IMR-90 (cell line): ENCODE data around the gene CEP170B. TPM values are rescaled to one million over a fixed set of nuclear protein-coding genes. Genes with fewer than 3 reads are reported as not detected.
"Not testable (repeated sequence)": the region's sequence is repeated elsewhere in the genome, so short reads cannot be mapped to it uniquely, and the experiment has no call there.

Experiments used
- ATAC-seq: fragments of 200-7000 bp; cut with Tn5 transposase; 2 replicates; pipeline ENCODE4 v1.9.1; 2020; ENCODE audit warnings: low read depth, mild to moderate bottlenecking, moderate library complexity
- BruUV-seq: library from RNA; stranded (reverse); fragments of 400-500 nt; replicated peaks from 2 replicates; lab custom pipeline; 2021; lab: Mats Ljungman, UMichigan
- CTCF ChIA-PET: fragments of 300-600 bp; formaldehyde crosslinking; extraction: SDS; loops from one replicate; lab custom pipeline; 2021; ENCODE audit warnings: antibody characterized with exemption; lab: Yijun Ruan, JAX
- POLR2A ChIA-PET: fragments of 300-600 bp; sonication (Branson Sonifier 250); formaldehyde crosslinking; loops from one replicate; lab custom pipeline; 2022; ENCODE audit warnings: antibody characterized with exemption; ENCODE audit not compliant: unreplicated experiment; lab: Charles Lee
- DNase-seq: peaks from one replicate; pipeline ENCODE4 v3.0.0; 2013
- H2AFZ ChIP-seq: replicated peaks from 2 replicates; pipeline ENCODE3; 2013; ENCODE audit warnings: low read length, mild to moderate bottlenecking; ENCODE audit not compliant: poor library complexity
- H2AK5ac ChIP-seq: 2 replicates; pipeline ENCODE4 v1.6.1; 2013; ENCODE audit warnings: low read depth, low read length, inconsistent platforms
- H2AK9ac ChIP-seq: replicated peaks from 2 replicates; pipeline ENCODE3; 2013; ENCODE audit warnings: mild to moderate bottlenecking, low read depth, low read length, moderate library complexity; ENCODE audit not compliant: poor library complexity
- H2BK120ac ChIP-seq: 2 replicates; pipeline ENCODE4 v1.6.1; 2013; ENCODE audit warnings: low read depth, low read length, inconsistent platforms
- H2BK15ac ChIP-seq: 3 replicates; pipeline ENCODE4 v1.6.1; 2013; ENCODE audit warnings: low read depth, low read length, inconsistent platforms
- H2BK20ac ChIP-seq: 2 replicates; pipeline ENCODE4 v1.6.1; 2013; ENCODE audit warnings: low read depth, mild to moderate bottlenecking, inconsistent platforms, low read length, moderate library complexity
- H2BK5ac ChIP-seq: 2 replicates; pipeline ENCODE4 v1.6.1; 2013; ENCODE audit warnings: mild to moderate bottlenecking, low read depth, low read length, inconsistent platforms; ENCODE audit not compliant: poor library complexity, severe bottlenecking
- H3K14ac ChIP-seq: replicated peaks from 2 replicates; pipeline ENCODE4 v1.6.1; 2013; ENCODE audit warnings: low read depth, low read length, inconsistent platforms
- H3K18ac ChIP-seq: 2 replicates; pipeline ENCODE4 v1.6.1; 2013; ENCODE audit warnings: low read depth, low read length, control low read depth
- H3K23ac ChIP-seq: 2 replicates; pipeline ENCODE4 v1.6.1; 2013; ENCODE audit warnings: low read depth, low read length, inconsistent platforms
- H3K27ac ChIP-seq: 2 replicates; pipeline ENCODE4 v1.5.1; 2013; ENCODE audit warnings: mild to moderate bottlenecking, control low read depth, low read length; ENCODE audit not compliant: insufficient read depth
- H3K27me3 ChIP-seq: 2 replicates; pipeline ENCODE4 v1.6.1; 2013; ENCODE audit warnings: low read length; ENCODE audit not compliant: control insufficient read depth, insufficient read depth
- H3K36me3 ChIP-seq: 2 replicates; pipeline ENCODE4 v1.6.1; 2013; ENCODE audit warnings: low read length, mixed read lengths; ENCODE audit not compliant: control insufficient read depth, insufficient read depth
- H3K4ac ChIP-seq: 2 replicates; pipeline ENCODE4 v1.6.1; 2013; ENCODE audit warnings: low read depth, low read length, inconsistent platforms
- H3K4me1 ChIP-seq: 2 replicates; pipeline ENCODE4 v1.6.1; 2013; ENCODE audit warnings: low read length, mixed read lengths; ENCODE audit not compliant: control insufficient read depth, insufficient read depth
- H3K4me2 ChIP-seq: 2 replicates; pipeline ENCODE4 v1.6.1; 2013; ENCODE audit warnings: low read depth, mild to moderate bottlenecking, control low read depth, low read length, moderate library complexity
- H3K4me3 ChIP-seq: 2 replicates; pipeline ENCODE4 v1.5.1; 2013; ENCODE audit warnings: low read depth, mild to moderate bottlenecking, control low read depth, low read length, moderate library complexity; ENCODE audit not compliant: insufficient read depth
- H3K56ac ChIP-seq: 2 replicates; pipeline ENCODE4 v1.6.1; 2013; ENCODE audit warnings: low read length, inconsistent platforms; ENCODE audit not compliant: insufficient read depth; ENCODE audit errors: extremely low read depth
- H3K79me1 ChIP-seq, 2 experiments: 2 replicates each; pipeline ENCODE4 v1.6.1; 2013; ENCODE audit warnings: low read length in 2 of 2, inconsistent platforms in 1 of 2, low read depth in 1 of 2
- H3K9ac ChIP-seq: 2 replicates; pipeline ENCODE4 v1.6.1; 2013; ENCODE audit warnings: low read depth, low read length, control low read depth
- H3K9me1 ChIP-seq: 2 replicates; pipeline ENCODE4 v1.6.1; 2013; ENCODE audit warnings: low read length, inconsistent platforms; ENCODE audit not compliant: insufficient read depth
- H3K9me3 ChIP-seq: 2 replicates; pipeline ENCODE4 v1.6.1; 2013; ENCODE audit warnings: low read length; ENCODE audit not compliant: control insufficient read depth, insufficient read depth
- H4K20me1 ChIP-seq: 2 replicates; pipeline ENCODE4 v1.6.1; 2013; ENCODE audit warnings: low read length, inconsistent platforms; ENCODE audit not compliant: insufficient read depth
- H4K5ac ChIP-seq: 2 replicates; pipeline ENCODE4 v1.6.1; 2013; ENCODE audit warnings: mild to moderate bottlenecking, low read depth, low read length, control low read depth
- H4K8ac ChIP-seq, 2 experiments: 2 replicates each; pipeline ENCODE4 v1.6.1; 2013; ENCODE audit warnings: low read depth in 2 of 2, low read length in 2 of 2, control low read depth in 1 of 2, inconsistent platforms in 1 of 2
- H4K91ac ChIP-seq: 2 replicates; pipeline ENCODE4 v1.6.1; 2013; ENCODE audit warnings: low read depth, low read length, inconsistent platforms; ENCODE audit not compliant: insufficient read depth
- WGBS, 2 experiments: methylation state at CpG; one replicate each; pipeline versions ENCODE4 v1.1.5 to v1.1.7; 2013; ENCODE audit warnings: missing lambda C conversion rate in 2 of 2; ENCODE audit not compliant: insufficient read length in 1 of 2; ENCODE audit errors: extremely low coverage in 2 of 2; 5-methylcytosine and 5-hydroxymethylcytosine counted together
- dilution Hi-C: fragments of 300-500 bp; cut with HindIII; formaldehyde crosslinking; loops from one replicate; pipeline ENCODE4 v1.14.3; 2018; ENCODE audit warnings: low sequenced_read_pairs; ENCODE audit not compliant: unreplicated experiment
- in situ Hi-C: fragments of 300-500 bp; cut with MboI; formaldehyde crosslinking; loops from 3 replicates; pipeline ENCODE4 v1.14.3; 2019; ENCODE audit warnings: low sequenced_read_pairs, inconsistent platforms, mixed read lengths
- intact Hi-C: fragments of 100-400 bp; cut with micrococcal nuclease; formaldehyde crosslinking; loops from 2 replicates; pipeline ENCODE4 v1.10.0; 2022
- polyA plus RNA-seq, 3 experiments: library from polyadenylated mRNA; depleted of rRNA; stranded (reverse); fragments of >200 nt; gene quantifications; 2 replicates each; pipeline ENCODE4 v1.2.3, GENCODE V29; 2012; ENCODE audit warnings: low replicate concordance in 1 of 3
- total RNA-seq: library from RNA; depleted of rRNA; stranded (reverse); fragments of >200 nt; gene quantifications from 2 replicates; pipeline ENCODE4 v1.2.3, GENCODE V29; 2012
- TF ChIP-seq, protein P1 (sequence below): conservative IDR thresholded peaks from 2 replicates; pipeline ENCODE4 v1.5.1; 2012; ENCODE audit warnings: mild to moderate bottlenecking, low read depth, low read length, improper control_type of control experiment

The CEP170B gene
- total and polyA plus RNA-seq, 2 of the 4 experiments (the other 2 are of a cell fraction): 3.6 to 13.1 TPM

DNA sequence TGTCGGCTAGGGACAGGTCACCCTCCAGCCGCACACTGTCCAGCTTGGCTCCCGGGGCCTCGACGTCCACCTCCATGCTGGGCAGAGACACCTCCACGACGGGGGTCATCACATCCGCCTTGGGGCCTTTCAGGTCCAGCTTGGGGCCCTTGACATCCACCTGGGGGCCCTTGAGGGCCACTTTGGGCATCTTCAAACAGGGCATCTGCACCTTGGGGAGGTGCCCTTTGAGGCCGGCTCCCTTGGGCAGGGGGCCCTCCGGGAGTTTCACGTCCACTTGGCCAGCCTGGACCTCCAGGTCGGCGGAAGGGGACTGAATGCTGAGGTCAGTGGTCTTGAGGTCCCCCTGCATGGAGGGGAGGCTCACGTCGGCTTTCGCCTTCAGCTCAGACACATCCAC lies 77.5 kb downstream of the CEP170B start (continued):
- TF ChIP-seq, protein P1, sequence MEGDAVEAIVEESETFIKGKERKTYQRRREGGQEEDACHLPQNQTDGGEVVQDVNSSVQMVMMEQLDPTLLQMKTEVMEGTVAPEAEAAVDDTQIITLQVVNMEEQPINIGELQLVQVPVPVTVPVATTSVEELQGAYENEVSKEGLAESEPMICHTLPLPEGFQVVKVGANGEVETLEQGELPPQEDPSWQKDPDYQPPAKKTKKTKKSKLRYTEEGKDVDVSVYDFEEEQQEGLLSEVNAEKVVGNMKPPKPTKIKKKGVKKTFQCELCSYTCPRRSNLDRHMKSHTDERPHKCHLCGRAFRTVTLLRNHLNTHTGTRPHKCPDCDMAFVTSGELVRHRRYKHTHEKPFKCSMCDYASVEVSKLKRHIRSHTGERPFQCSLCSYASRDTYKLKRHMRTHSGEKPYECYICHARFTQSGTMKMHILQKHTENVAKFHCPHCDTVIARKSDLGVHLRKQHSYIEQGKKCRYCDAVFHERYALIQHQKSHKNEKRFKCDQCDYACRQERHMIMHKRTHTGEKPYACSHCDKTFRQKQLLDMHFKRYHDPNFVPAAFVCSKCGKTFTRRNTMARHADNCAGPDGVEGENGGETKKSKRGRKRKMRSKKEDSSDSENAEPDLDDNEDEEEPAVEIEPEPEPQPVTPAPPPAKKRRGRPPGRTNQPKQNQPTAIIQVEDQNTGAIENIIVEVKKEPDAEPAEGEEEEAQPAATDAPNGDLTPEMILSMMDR: no peak

- DNase-seq, H2AFZ ChIP-seq, H3K4me2 ChIP-seq, H3K4me3 ChIP-seq, H3K79me1 ChIP-seq, H4K20me1 ChIP-seq, H3K4me1 ChIP-seq, ATAC-seq, in situ Hi-C loops, H2BK120ac ChIP-seq, dilution Hi-C loops, POLR2A ChIA-PET, H4K8ac ChIP-seq, H3K9ac ChIP-seq, H2BK20ac ChIP-seq, H2AK9ac ChIP-seq, H2AK5ac ChIP-seq, H3K14ac ChIP-seq, H4K5ac ChIP-seq, H3K56ac ChIP-seq, H3K9me3 ChIP-seq, BruUV-seq, intact Hi-C loops, H3K27ac ChIP-seq, H2BK15ac ChIP-seq, H2BK5ac ChIP-seq, H3K18ac ChIP-seq, H4K91ac ChIP-seq, H3K23ac ChIP-seq, H3K4ac ChIP-seq, H3K36me3 ChIP-seq, H3K9me1 ChIP-seq: not testable (repeated sequence)
- 85% methylated on average over 14 of the region's 29 CpGs; no CpG with 5 or more reads in 1 of the 2 experiments for WGBS, 2 experiments
- CTCF ChIA-PET: interaction anchor here (1.0 kb wide), 1 partner anchor 26 kb away, joined by 3 read pairs; no protein-coding TSS in a partner anchor
- H3K27me3 ChIP-seq: peaks cover 12% of the 10 kb centered on the region
Observed at GRCh38 chr14:104943216-104944015, 78.3 kb downstream of the CEP170B start.

- POLR2A ChIA-PET: not testable (repeated sequence)
Observed at GRCh38 chr14:104944016-104944308, 78.9 kb downstream of the CEP170B start.

More at GRCh38 chr14:104944016-104944308, 78.9 kb downstream of the CEP170B start:
- H3K9me3 ChIP-seq, H3K27ac ChIP-seq, intact Hi-C loops, DNase-seq, H4K20me1 ChIP-seq, H2AK5ac ChIP-seq, H3K56ac ChIP-seq, H3K18ac ChIP-seq, H3K27me3 ChIP-seq, H2BK20ac ChIP-seq, H4K8ac ChIP-seq, H4K5ac ChIP-seq, H3K9me1 ChIP-seq, ATAC-seq, dilution Hi-C loops, H2AK9ac ChIP-seq, H2BK15ac ChIP-seq, H3K23ac ChIP-seq, H3K79me1 ChIP-seq, H3K36me3 ChIP-seq, H3K4me2 ChIP-seq, BruUV-seq, H3K14ac ChIP-seq, H3K9ac ChIP-seq, H4K91ac ChIP-seq, H3K4me1 ChIP-seq, H3K4ac ChIP-seq, in situ Hi-C loops, H2AFZ ChIP-seq, H2BK120ac ChIP-seq, H3K4me3 ChIP-seq, H2BK5ac ChIP-seq: not testable (repeated sequence)
- CTCF ChIA-PET: interaction anchor here (1.0 kb wide), 1 partner anchor 25 kb away, joined by 3 read pairs; no protein-coding TSS in a partner anchor
- 74% methylated on average over 6 of the region's 6 CpGs; no CpG with 5 or more reads in 1 of the 2 experiments for WGBS, 2 experiments
